IMR-90 (cell line): ENCODE results near the gene CAMK2B. TPM values are rescaled to one million over a fixed set of nuclear protein-coding genes. Genes with fewer than 3 reads are reported as not detected.

Experiments
- ATAC-seq: fragments of 200-7000 bp; cut with Tn5 transposase; 2 replicates; pipeline ENCODE4 v1.9.1; 2020; ENCODE audit warnings: low read depth, mild to moderate bottlenecking, moderate library complexity
- BruUV-seq: library from RNA; stranded (reverse); fragments of 400-500 nt; replicated peaks from 2 replicates; lab custom pipeline; 2021; lab: Mats Ljungman, UMichigan
- CTCF ChIA-PET: fragments of 300-600 bp; formaldehyde crosslinking; extraction: SDS; loops from one replicate; lab custom pipeline; 2021; ENCODE audit warnings: antibody characterized with exemption; lab: Yijun Ruan, JAX
- POLR2A ChIA-PET: fragments of 300-600 bp; sonication (Branson Sonifier 250); formaldehyde crosslinking; loops from one replicate; lab custom pipeline; 2022; ENCODE audit warnings: antibody characterized with exemption; ENCODE audit not compliant: unreplicated experiment; lab: Charles Lee
- DNase-seq: peaks from one replicate; pipeline ENCODE4 v3.0.0; 2013
- H2AFZ ChIP-seq: replicated peaks from 2 replicates; pipeline ENCODE3; 2013; ENCODE audit warnings: low read length, mild to moderate bottlenecking; ENCODE audit not compliant: poor library complexity
- H2AK5ac ChIP-seq: 2 replicates; pipeline ENCODE4 v1.6.1; 2013; ENCODE audit warnings: low read depth, low read length, inconsistent platforms
- H2AK9ac ChIP-seq: replicated peaks from 2 replicates; pipeline ENCODE3; 2013; ENCODE audit warnings: mild to moderate bottlenecking, low read depth, low read length, moderate library complexity; ENCODE audit not compliant: poor library complexity
- H2BK120ac ChIP-seq: 2 replicates; pipeline ENCODE4 v1.6.1; 2013; ENCODE audit warnings: low read depth, low read length, inconsistent platforms
- H2BK15ac ChIP-seq: 3 replicates; pipeline ENCODE4 v1.6.1; 2013; ENCODE audit warnings: low read depth, low read length, inconsistent platforms
- H2BK20ac ChIP-seq: 2 replicates; pipeline ENCODE4 v1.6.1; 2013; ENCODE audit warnings: low read depth, mild to moderate bottlenecking, inconsistent platforms, low read length, moderate library complexity
- H2BK5ac ChIP-seq: 2 replicates; pipeline ENCODE4 v1.6.1; 2013; ENCODE audit warnings: mild to moderate bottlenecking, low read depth, low read length, inconsistent platforms; ENCODE audit not compliant: poor library complexity, severe bottlenecking
- H3K14ac ChIP-seq: replicated peaks from 2 replicates; pipeline ENCODE4 v1.6.1; 2013; ENCODE audit warnings: low read depth, low read length, inconsistent platforms
- H3K18ac ChIP-seq: 2 replicates; pipeline ENCODE4 v1.6.1; 2013; ENCODE audit warnings: low read depth, low read length, control low read depth
- H3K23ac ChIP-seq: 2 replicates; pipeline ENCODE4 v1.6.1; 2013; ENCODE audit warnings: low read depth, low read length, inconsistent platforms
- H3K27ac ChIP-seq: 2 replicates; pipeline ENCODE4 v1.5.1; 2013; ENCODE audit warnings: mild to moderate bottlenecking, control low read depth, low read length; ENCODE audit not compliant: insufficient read depth
- H3K27me3 ChIP-seq: 2 replicates; pipeline ENCODE4 v1.6.1; 2013; ENCODE audit warnings: low read length; ENCODE audit not compliant: control insufficient read depth, insufficient read depth
- H3K36me3 ChIP-seq: 2 replicates; pipeline ENCODE4 v1.6.1; 2013; ENCODE audit warnings: low read length, mixed read lengths; ENCODE audit not compliant: control insufficient read depth, insufficient read depth
- H3K4ac ChIP-seq: 2 replicates; pipeline ENCODE4 v1.6.1; 2013; ENCODE audit warnings: low read depth, low read length, inconsistent platforms
- H3K4me1 ChIP-seq: 2 replicates; pipeline ENCODE4 v1.6.1; 2013; ENCODE audit warnings: low read length, mixed read lengths; ENCODE audit not compliant: control insufficient read depth, insufficient read depth
- H3K4me2 ChIP-seq: 2 replicates; pipeline ENCODE4 v1.6.1; 2013; ENCODE audit warnings: low read depth, mild to moderate bottlenecking, control low read depth, low read length, moderate library complexity
- H3K4me3 ChIP-seq: 2 replicates; pipeline ENCODE4 v1.5.1; 2013; ENCODE audit warnings: low read depth, mild to moderate bottlenecking, control low read depth, low read length, moderate library complexity; ENCODE audit not compliant: insufficient read depth
- H3K56ac ChIP-seq: 2 replicates; pipeline ENCODE4 v1.6.1; 2013; ENCODE audit warnings: low read length, inconsistent platforms; ENCODE audit not compliant: insufficient read depth; ENCODE audit errors: extremely low read depth
- H3K79me1 ChIP-seq, 2 experiments: 2 replicates each; pipeline ENCODE4 v1.6.1; 2013; ENCODE audit warnings: low read length in 2 of 2, inconsistent platforms in 1 of 2, low read depth in 1 of 2
- H3K9ac ChIP-seq: 2 replicates; pipeline ENCODE4 v1.6.1; 2013; ENCODE audit warnings: low read depth, low read length, control low read depth
- H3K9me1 ChIP-seq: 2 replicates; pipeline ENCODE4 v1.6.1; 2013; ENCODE audit warnings: low read length, inconsistent platforms; ENCODE audit not compliant: insufficient read depth
- H3K9me3 ChIP-seq: 2 replicates; pipeline ENCODE4 v1.6.1; 2013; ENCODE audit warnings: low read length; ENCODE audit not compliant: control insufficient read depth, insufficient read depth
- H4K20me1 ChIP-seq: 2 replicates; pipeline ENCODE4 v1.6.1; 2013; ENCODE audit warnings: low read length, inconsistent platforms; ENCODE audit not compliant: insufficient read depth
- H4K5ac ChIP-seq: 2 replicates; pipeline ENCODE4 v1.6.1; 2013; ENCODE audit warnings: mild to moderate bottlenecking, low read depth, low read length, control low read depth
- H4K8ac ChIP-seq, 2 experiments: 2 replicates each; pipeline ENCODE4 v1.6.1; 2013; ENCODE audit warnings: low read depth in 2 of 2, low read length in 2 of 2, control low read depth in 1 of 2, inconsistent platforms in 1 of 2
- H4K91ac ChIP-seq: 2 replicates; pipeline ENCODE4 v1.6.1; 2013; ENCODE audit warnings: low read depth, low read length, inconsistent platforms; ENCODE audit not compliant: insufficient read depth
- BHLHE40 ChIP-seq: fragments of 150-350 bp; IDR thresholded peaks from 2 replicates; pipeline ENCODE4 v1.6.1; 2016; ENCODE audit warnings: mild to moderate bottlenecking, low read depth, low read length
- CHD1 ChIP-seq: IDR thresholded peaks from 2 replicates; pipeline ENCODE4 v1.6.1; 2012; ENCODE audit warnings: low read depth, low read length, improper control_type of control experiment
- ELK1 ChIP-seq: fragments of 150-350 bp; IDR thresholded peaks from 2 replicates; pipeline ENCODE4 v1.6.1; 2016; ENCODE audit warnings: low read depth, mild to moderate bottlenecking, low read length, moderate library complexity, borderline replicate concordance
- FOS ChIP-seq: fragments of 150-350 bp; IDR thresholded peaks from 2 replicates; pipeline ENCODE4 v1.6.1; 2016; ENCODE audit warnings: low read depth, low read length
- MAFK ChIP-seq: IDR thresholded peaks from 2 replicates; pipeline ENCODE4 v1.6.1; 2012; ENCODE audit warnings: low read depth, low read length, improper control_type of control experiment
- MAZ ChIP-seq: IDR thresholded peaks from 2 replicates; pipeline ENCODE4 v1.6.1; 2012; ENCODE audit warnings: low read depth, mild to moderate bottlenecking, low read length, improper control_type of control experiment, moderate library complexity, borderline replicate concordance
- MXI1 ChIP-seq: IDR thresholded peaks from 2 replicates; pipeline ENCODE4 v1.6.1; 2012; ENCODE audit warnings: low read depth, mild to moderate bottlenecking, low read length, moderate library complexity, borderline replicate concordance
- NFE2L2 ChIP-seq: fragments of 150-350 bp; IDR thresholded peaks from 2 replicates; pipeline ENCODE4 v1.6.1; 2016; ENCODE audit warnings: low read depth, mild to moderate bottlenecking, low read length
- POLR2A ChIP-seq: IDR thresholded peaks from 2 replicates; pipeline ENCODE4 v1.6.1; 2012; ENCODE audit warnings: mild to moderate bottlenecking, low read depth, low read length
- RAD21 ChIP-seq: IDR thresholded peaks from 2 replicates; pipeline ENCODE4 v1.6.1; 2012; ENCODE audit warnings: low read length, improper control_type of control experiment
- RCOR1 ChIP-seq: IDR thresholded peaks from 2 replicates; pipeline ENCODE4 v1.6.1; 2012; ENCODE audit warnings: mild to moderate bottlenecking, low read length, improper control_type of control experiment; ENCODE audit not compliant: insufficient replicate concordance
- RFX5 ChIP-seq: IDR thresholded peaks from 2 replicates; pipeline ENCODE4 v1.8.0; 2012; ENCODE audit warnings: low read depth, mild to moderate bottlenecking, low read length, moderate library complexity
- SMC3 ChIP-seq: fragments of 150-350 bp; IDR thresholded peaks from 2 replicates; pipeline ENCODE4 v1.6.1; 2016; ENCODE audit warnings: low read depth, mild to moderate bottlenecking, antibody characterized with exemption, low read length, moderate library complexity
- WGBS, 2 experiments: methylation state at CpG; one replicate each; pipeline versions ENCODE4 v1.1.5 to v1.1.7; 2013; ENCODE audit warnings: missing lambda C conversion rate in 2 of 2; ENCODE audit not compliant: insufficient read length in 1 of 2; ENCODE audit errors: extremely low coverage in 2 of 2; 5-methylcytosine and 5-hydroxymethylcytosine counted together
- dilution Hi-C: fragments of 300-500 bp; cut with HindIII; formaldehyde crosslinking; loops from one replicate; pipeline ENCODE4 v1.14.3; 2018; ENCODE audit warnings: low sequenced_read_pairs; ENCODE audit not compliant: unreplicated experiment
- in situ Hi-C: fragments of 300-500 bp; cut with MboI; formaldehyde crosslinking; loops from 3 replicates; pipeline ENCODE4 v1.14.3; 2019; ENCODE audit warnings: low sequenced_read_pairs, inconsistent platforms, mixed read lengths
- intact Hi-C: fragments of 100-400 bp; cut with micrococcal nuclease; formaldehyde crosslinking; loops from 2 replicates; pipeline ENCODE4 v1.10.0; 2022
- polyA plus RNA-seq, 3 experiments: library from polyadenylated mRNA; depleted of rRNA; stranded (reverse); fragments of >200 nt; gene quantifications; 2 replicates each; pipeline ENCODE4 v1.2.3, GENCODE V29; 2012; ENCODE audit warnings: low replicate concordance in 1 of 3
- total RNA-seq: library from RNA; depleted of rRNA; stranded (reverse); fragments of >200 nt; gene quantifications from 2 replicates; pipeline ENCODE4 v1.2.3, GENCODE V29; 2012
- TF ChIP-seq, protein P1 (sequence below): conservative IDR thresholded peaks from 2 replicates; pipeline ENCODE4 v1.5.1; 2012; ENCODE audit warnings: mild to moderate bottlenecking, low read depth, low read length, improper control_type of control experiment
- TF ChIP-seq, protein P2 (sequence below): fragments of 150-350 bp; IDR thresholded peaks from 2 replicates; pipeline ENCODE4 v1.6.1; 2017; ENCODE audit warnings: mild to moderate bottlenecking, antibody characterized with exemption, low read length, low read depth

CAMK2B gene
- total and polyA plus RNA-seq, 2 of the 4 experiments (the other 2 are of a cell fraction): 0.18 to 0.36 TPM

DNA sequence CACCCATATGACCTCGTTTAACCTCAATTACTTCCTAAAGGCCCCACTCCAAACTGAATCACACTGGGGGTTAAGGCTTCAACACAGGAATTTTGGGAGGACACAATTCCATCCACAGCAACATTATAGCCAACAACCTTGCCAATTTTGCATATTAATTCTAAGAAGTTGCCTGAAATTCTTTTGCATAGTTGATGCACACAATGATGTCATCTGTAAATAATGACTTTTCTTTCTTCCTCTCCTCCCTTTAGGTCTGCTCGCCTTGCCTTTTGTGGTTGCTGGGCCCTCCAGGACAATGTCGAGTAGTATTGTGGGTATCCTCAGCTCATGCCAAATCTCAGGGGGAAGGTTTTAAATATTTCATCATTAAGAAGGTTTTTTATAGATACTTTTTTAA, 16.0 kb upstream of the CAMK2B start:
- Histone ChIP-seq H2AK9ac (no peak overlapping the region), H4K5ac (no peak overlapping the region), H3K56ac (0 out of 2 replicates have a peak overlapping the region, but pooled peaks have one; percentile 17), H3K27ac (no peak overlapping the region), H2BK15ac (no peak overlapping the region), H2AK5ac (no peak overlapping the region), H3K36me3 (no peaks in the 10 kb centered on the region), H4K91ac (no peak overlapping the region), H3K14ac (no peak overlapping the region), H3K4me2 (no peak overlapping the region), H3K27me3 (peaks cover 22% of the 10 kb centered on the region), H3K9ac (no peak overlapping the region), H2BK5ac (no peak overlapping the region), H2AFZ (no peak overlapping the region), H3K4me1 (no peaks in the 10 kb centered on the region), H3K23ac (no peak overlapping the region), H3K4me3 (no peak overlapping the region), H2BK120ac (no peak overlapping the region), H2BK20ac (no peak overlapping the region), H3K4ac (no peak overlapping the region), H4K20me1 (no peaks in the 10 kb centered on the region), H3K9me1 (no peaks in the 10 kb centered on the region), H3K9me3 (peaks cover 7% of the 10 kb centered on the region), H3K18ac (no peak overlapping the region), H3K79me1 (no peaks in the 10 kb centered on the region), H4K8ac (no peak overlapping the region)
- BruUV-seq: no TSS peak
- in situ Hi-C loops: no loop called here
- ATAC-seq (no peak), DNase-seq (no peak)
- dilution Hi-C loops: no loop called here
- intact Hi-C loops: no loop called here
- CTCF ChIA-PET: no interaction called here
- 17% methylated on average over 1 of the region's 3 CpGs; no CpG with 5 or more reads in 1 of the 2 experiments for WGBS, 2 experiments
- TF ChIP-seq ELK1 (no peak), MXI1 (no peak), MAFK (no peak), RFX5 (no peak), NFE2L2 (no peak), MAZ (no peak), RCOR1 (no peak), RAD21 (no peak), FOS (no peak), BHLHE40 (no peak), POLR2A (no peak), SMC3 (no peak), CHD1 (no peak)
- TF ChIP-seq, protein P1, sequence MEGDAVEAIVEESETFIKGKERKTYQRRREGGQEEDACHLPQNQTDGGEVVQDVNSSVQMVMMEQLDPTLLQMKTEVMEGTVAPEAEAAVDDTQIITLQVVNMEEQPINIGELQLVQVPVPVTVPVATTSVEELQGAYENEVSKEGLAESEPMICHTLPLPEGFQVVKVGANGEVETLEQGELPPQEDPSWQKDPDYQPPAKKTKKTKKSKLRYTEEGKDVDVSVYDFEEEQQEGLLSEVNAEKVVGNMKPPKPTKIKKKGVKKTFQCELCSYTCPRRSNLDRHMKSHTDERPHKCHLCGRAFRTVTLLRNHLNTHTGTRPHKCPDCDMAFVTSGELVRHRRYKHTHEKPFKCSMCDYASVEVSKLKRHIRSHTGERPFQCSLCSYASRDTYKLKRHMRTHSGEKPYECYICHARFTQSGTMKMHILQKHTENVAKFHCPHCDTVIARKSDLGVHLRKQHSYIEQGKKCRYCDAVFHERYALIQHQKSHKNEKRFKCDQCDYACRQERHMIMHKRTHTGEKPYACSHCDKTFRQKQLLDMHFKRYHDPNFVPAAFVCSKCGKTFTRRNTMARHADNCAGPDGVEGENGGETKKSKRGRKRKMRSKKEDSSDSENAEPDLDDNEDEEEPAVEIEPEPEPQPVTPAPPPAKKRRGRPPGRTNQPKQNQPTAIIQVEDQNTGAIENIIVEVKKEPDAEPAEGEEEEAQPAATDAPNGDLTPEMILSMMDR: no peak
- TF ChIP-seq, protein P2, sequence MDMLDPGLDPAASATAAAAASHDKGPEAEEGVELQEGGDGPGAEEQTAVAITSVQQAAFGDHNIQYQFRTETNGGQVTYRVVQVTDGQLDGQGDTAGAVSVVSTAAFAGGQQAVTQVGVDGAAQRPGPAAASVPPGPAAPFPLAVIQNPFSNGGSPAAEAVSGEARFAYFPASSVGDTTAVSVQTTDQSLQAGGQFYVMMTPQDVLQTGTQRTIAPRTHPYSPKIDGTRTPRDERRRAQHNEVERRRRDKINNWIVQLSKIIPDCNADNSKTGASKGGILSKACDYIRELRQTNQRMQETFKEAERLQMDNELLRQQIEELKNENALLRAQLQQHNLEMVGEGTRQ: no peak
- POLR2A ChIA-PET: no interaction called here
